Stimulated activated CD8-positive, alpha-beta memory T cell treated with anti-CD3 and anti-CD28 coated beads, Interleukin-2, amount 100 ng/mL, for 48 hours (primary cell): ENCODE data around the gene PMS2.
"Not testable (repeated sequence)": the region's sequence is repeated elsewhere in the genome, so short reads cannot be mapped to it uniquely, and the experiment has no call there.

Experiments
- DNase-seq, 2 donors: peaks; one replicate each; pipeline ENCODE4 v3.0.0-alpha.2; 2020; ENCODE audit warnings: low read depth in 2 of 2

The PMS2 gene

GRCh38 chr7:6008668-6009611 is at the start of gene PMS2, which contains the start of gene AIMP2:
Gene PMS2 (minus strand): TSS chr7:6009049. CDS start chr7:6009019, 30 bp downstream.
Gene AIMP2 (plus strand): TSS chr7:6009272. CDS start chr7:6009364, 92 bp downstream.
- DNase-seq, result peak; percentile 90 to 96

GRCh38 chr7:6057316-6058129 is 48.7 kb upstream of the PMS2 start:
- no peak for DNase-seq

- no peak for DNase-seq
Observed at GRCh38 chr7:6056616-6057015, 47.8 kb upstream of the PMS2 start.

GRCh38 chr7:6051185-6051584 is 42.3 kb upstream of the PMS2 start:
- not testable (repeated sequence) for DNase-seq

- no peak for DNase-seq
Observed at GRCh38 chr7:6049780-6050179, 40.9 kb upstream of the PMS2 start.

GRCh38 chr7:6035686-6036085 is 26.8 kb upstream of the PMS2 start:
- no peak for DNase-seq

- DNase-seq, result no peak
Observed at GRCh38 chr7:6035165-6035564, 26.3 kb upstream of the PMS2 start.

- no peak for DNase-seq
Observed at GRCh38 chr7:6032641-6033040, 23.8 kb upstream of the PMS2 start.

GRCh38 chr7:6032167-6032566 is 23.3 kb upstream of the PMS2 start:
- no peak for DNase-seq

- DNase-seq, result no peak
Observed at GRCh38 chr7:6031567-6031966, 22.7 kb upstream of the PMS2 start.

- no peak for DNase-seq
Observed at GRCh38 chr7:6030988-6031387, 22.1 kb upstream of the PMS2 start, which contains the start of gene ANKRD61. Gene ANKRD61 (plus strand): TSS chr7:6031376. CDS start chr7:6031376, 0 bp downstream.

- DNase-seq, result no peak
Observed at GRCh38 chr7:6028563-6028962, 19.7 kb upstream of the PMS2 start.

GRCh38 chr7:6027806-6028365 is 19.0 kb upstream of the PMS2 start:
- no peak for DNase-seq

GRCh38 chr7:6026820-6027311 is 18.0 kb upstream of the PMS2 start:
- no peak for DNase-seq

GRCh38 chr7:6026011-6026819 is 17.4 kb upstream of the PMS2 start:
- peak; percentile 29 to 46 for DNase-seq

- no peak for DNase-seq
Observed at GRCh38 chr7:6023974-6024435, 15.2 kb upstream of the PMS2 start.

- no peak for DNase-seq
Observed at GRCh38 chr7:6022707-6023106, 13.9 kb upstream of the PMS2 start.

- no peak for DNase-seq
Observed at GRCh38 chr7:6020371-6021286, 11.8 kb upstream of the PMS2 start.

- DNase-seq, result no peak
Observed at GRCh38 chr7:6016653-6016966, 7.8 kb upstream of the PMS2 start.
